ENCODE results near the gene OR10H2. TPM values are rescaled to one million over a fixed set of nuclear protein-coding genes. Genes with fewer than 3 reads are reported as not detected.
"Not testable (repeated sequence)": the region's sequence is repeated elsewhere in the genome, so short reads cannot be mapped to it uniquely, and the experiment has no call there.

Gene OR10H2, protein sequence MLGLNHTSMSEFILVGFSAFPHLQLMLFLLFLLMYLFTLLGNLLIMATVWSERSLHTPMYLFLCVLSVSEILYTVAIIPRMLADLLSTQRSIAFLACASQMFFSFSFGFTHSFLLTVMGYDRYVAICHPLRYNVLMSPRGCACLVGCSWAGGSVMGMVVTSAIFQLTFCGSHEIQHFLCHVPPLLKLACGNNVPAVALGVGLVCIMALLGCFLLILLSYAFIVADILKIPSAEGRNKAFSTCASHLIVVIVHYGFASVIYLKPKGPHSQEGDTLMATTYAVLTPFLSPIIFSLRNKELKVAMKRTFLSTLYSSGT
- not detected in 2 replicates for total RNA-seq
- not detected in 2 replicates for polyA plus RNA-seq

DNA sequence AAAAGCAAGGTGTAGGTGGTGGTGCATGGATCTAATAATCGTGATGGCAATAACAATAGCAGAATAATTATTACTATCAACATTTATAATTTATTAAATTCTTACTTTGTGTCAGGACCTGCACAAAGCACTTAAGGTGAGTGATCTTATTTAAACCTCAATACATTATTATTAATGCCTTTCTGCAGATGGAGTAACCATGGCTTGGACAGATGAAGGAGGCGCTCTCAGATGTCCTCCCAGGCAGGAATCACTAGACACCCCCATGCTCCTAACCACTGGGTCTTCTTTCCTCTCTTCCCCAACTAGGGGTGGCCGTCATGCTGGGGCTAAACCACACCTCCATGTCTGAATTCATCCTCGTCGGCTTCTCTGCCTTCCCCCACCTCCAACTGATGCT is at the start of gene OR10H2:
OR10H2 (plus strand) TSS at position 301 of the 400 bp plus-strand sequence; CDS start at position 321, 20 bp downstream.
- H3K27me3 ChIP-seq = no peaks in the 10 kb centered on the region
- TF ChIP-seq CTCF (IDR thresholded peaks at IDR 0.05; ENCODE audit: low read depth, low read length) = no peak
- DNase-seq (ENCODE audit: low read depth in 1 of 2, low spot score in 1 of 2) = no peak

DNA sequence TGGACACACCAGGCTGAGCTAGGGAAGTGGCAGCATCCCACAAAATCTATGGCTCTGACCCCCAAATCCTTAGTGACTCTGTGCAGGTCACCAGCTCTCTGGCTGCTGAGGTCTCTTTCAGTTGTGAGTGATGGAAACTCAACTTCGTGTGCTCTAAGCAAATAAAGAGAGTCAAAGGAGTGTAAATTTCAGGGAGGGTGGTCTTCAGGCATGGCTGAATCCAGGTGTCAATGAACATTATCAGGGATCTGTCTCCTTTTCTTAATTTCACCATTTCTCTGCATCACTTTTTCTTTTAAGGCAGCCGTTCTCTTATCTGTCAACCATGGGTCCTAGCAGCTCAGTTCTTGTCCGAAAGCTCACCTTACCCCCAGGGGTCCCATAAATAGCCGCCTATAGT is 48.7 kb upstream of the OR10H2 start:
- Histone ChIP-seq H3K4me1 (ENCODE audit: low read depth) (no peaks in the 10 kb centered on the region), H3K9me3 (ENCODE audit: low read depth) (no peaks in the 10 kb centered on the region), H3K36me3 (no peaks in the 10 kb centered on the region), H3K27me3 (no peaks in the 10 kb centered on the region), H3K27ac (no peak overlapping the region), H3K4me3 (no peak overlapping the region)
- TF ChIP-seq CTCF (IDR thresholded peaks at IDR 0.05; ENCODE audit: low read depth, low read length) = no peak
- DNase-seq (ENCODE audit: low read depth in 1 of 2, low spot score in 1 of 2) = no peak

More for the DNA sequence above, at the start of gene OR10H2:
- Histone ChIP-seq H3K4me3 (no peak within 1 kb of the TSS), H3K4me1 (ENCODE audit: low read depth) (no peaks in the 10 kb centered on the region), H3K36me3 (no peaks in the 10 kb centered on the region), H3K9me3 (ENCODE audit: low read depth) (no peaks in the 10 kb centered on the region), H3K27ac (no peak within 1 kb of the TSS)

- H3K4me1 ChIP-seq (ENCODE audit: low read depth); H3K27ac ChIP-seq; DNase-seq (ENCODE audit: low read depth in 1 of 2, low spot score in 1 of 2); H3K36me3 ChIP-seq; H3K9me3 ChIP-seq (ENCODE audit: low read depth); H3K27me3 ChIP-seq; H3K4me3 ChIP-seq: not testable (repeated sequence)
Observed at GRCh38 chr19:15679865-15680264, 48.0 kb upstream of the OR10H2 start.

DNA sequence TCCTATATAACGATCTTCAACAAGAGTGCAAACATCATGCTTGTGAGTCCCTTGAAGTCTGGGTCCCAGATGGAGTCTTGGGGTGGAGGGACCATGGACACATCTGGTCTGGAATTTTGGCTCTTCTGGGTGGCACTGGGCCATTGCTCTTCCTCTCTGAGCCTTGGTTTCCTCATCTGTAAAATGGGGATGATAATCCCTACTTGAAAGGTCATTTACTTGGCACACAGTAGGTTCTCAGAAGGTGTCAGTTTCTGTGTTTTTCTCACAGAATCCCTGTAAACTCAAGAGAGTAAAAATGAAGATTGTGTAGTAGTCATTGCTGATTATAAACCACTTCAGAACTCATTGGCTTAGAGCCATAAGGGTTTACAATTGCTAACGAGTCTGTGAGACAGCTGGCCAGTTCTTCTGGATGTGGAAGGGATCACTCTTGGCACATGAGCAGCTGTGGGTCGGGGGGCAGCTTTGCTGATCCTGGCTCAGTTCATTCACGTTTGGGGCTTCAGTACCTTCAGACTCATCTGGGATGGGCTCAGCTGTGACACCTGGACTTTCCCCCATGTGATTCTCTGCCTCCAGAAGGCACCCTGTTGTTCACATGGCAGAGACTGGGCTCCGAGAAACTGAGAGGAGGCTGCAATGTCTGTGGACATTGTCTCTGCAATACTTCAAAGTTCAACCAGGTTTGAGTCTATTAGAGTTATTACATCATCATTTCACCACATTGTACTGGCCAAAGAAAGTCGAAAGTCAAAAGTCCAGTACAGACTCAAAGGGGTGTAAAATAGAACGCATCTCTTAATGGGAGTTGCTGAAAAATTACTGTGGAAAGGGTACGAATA is 47.1 kb upstream of the OR10H2 start:
- no peak for DNase-seq (ENCODE audit: low read depth in 1 of 2, low spot score in 1 of 2)
- Histone ChIP-seq H3K9me3 (ENCODE audit: low read depth) (no peaks in the 10 kb centered on the region), H3K4me3 (no peak overlapping the region), H3K27me3 (no peaks in the 10 kb centered on the region), H3K4me1 (ENCODE audit: low read depth) (no peaks in the 10 kb centered on the region), H3K36me3 (no peaks in the 10 kb centered on the region), H3K27ac (no peak overlapping the region)
- TF ChIP-seq CTCF (IDR thresholded peaks at IDR 0.05; ENCODE audit: low read depth, low read length) = no peak

DNA sequence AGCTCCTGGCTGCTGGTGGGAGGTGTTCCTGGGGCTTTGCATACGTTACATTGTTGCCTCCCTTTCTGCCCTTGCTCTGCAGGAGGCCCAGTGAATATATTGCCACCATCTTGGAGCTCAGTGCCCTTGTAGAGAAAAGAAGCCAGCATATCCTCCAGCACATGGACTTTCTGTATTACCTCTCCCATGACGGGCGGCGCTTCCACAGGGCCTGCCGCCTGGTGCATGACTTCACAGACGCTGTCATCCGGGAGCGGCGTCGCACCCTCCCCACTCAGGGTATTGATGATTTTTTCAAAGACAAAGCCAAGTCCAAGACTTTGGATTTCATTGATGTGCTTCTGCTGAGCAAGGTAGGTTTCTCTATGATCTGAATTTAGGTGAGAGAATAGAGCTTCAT is 44.4 kb upstream of the OR10H2 start:
- Histone ChIP-seq H3K4me1 (ENCODE audit: low read depth) (no peaks in the 10 kb centered on the region), H3K27me3 (no peaks in the 10 kb centered on the region), H3K9me3 (ENCODE audit: low read depth) (no peaks in the 10 kb centered on the region), H3K36me3 (no peaks in the 10 kb centered on the region), H3K27ac (no peak overlapping the region), H3K4me3 (no peak overlapping the region)
- TF ChIP-seq CTCF (IDR thresholded peaks at IDR 0.05; ENCODE audit: low read depth, low read length) = no peak
- no peak for DNase-seq (ENCODE audit: low read depth in 1 of 2, low spot score in 1 of 2)

DNA sequence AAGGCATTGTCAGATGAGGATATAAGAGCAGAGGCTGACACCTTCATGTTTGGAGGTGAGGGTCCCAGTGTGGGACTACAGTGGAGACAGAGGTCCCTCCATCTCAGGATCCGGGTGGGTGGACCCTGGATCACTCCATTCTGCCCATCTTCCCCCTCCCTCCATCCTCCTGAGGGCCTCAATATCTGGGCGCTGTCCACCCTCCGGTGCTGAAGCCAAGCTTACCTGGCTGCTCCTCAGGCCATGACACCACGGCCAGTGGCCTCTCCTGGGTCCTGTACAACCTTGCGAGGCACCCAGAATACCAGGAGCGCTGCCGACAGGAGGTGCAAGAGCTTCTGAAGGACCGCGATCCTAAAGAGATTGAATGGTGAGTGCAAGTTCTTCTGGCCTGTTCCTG is 43.0 kb upstream of the OR10H2 start:
- H3K4me3 ChIP-seq = no peak overlapping the region
- H3K4me1 ChIP-seq (ENCODE audit: low read depth) = no peaks in the 10 kb centered on the region
- H3K27me3 ChIP-seq = no peaks in the 10 kb centered on the region
- DNase-seq (ENCODE audit: low read depth in 1 of 2, low spot score in 1 of 2) = no peak
- TF ChIP-seq CTCF (IDR thresholded peaks at IDR 0.05; ENCODE audit: low read depth, low read length) = no peak
- H3K36me3 ChIP-seq = no peaks in the 10 kb centered on the region
- H3K9me3 ChIP-seq (ENCODE audit: low read depth) = no peaks in the 10 kb centered on the region
- H3K27ac ChIP-seq = no peak overlapping the region

Measured in cardiac muscle cell (in vitro differentiated cells and primary cell).